Measurements from ENCODE around the gene DEPDC5.
"Not testable (repeated sequence)": the region's sequence is repeated elsewhere in the genome, so short reads cannot be mapped to it uniquely, and the experiment has no call there.

The DEPDC5 gene

DNA sequence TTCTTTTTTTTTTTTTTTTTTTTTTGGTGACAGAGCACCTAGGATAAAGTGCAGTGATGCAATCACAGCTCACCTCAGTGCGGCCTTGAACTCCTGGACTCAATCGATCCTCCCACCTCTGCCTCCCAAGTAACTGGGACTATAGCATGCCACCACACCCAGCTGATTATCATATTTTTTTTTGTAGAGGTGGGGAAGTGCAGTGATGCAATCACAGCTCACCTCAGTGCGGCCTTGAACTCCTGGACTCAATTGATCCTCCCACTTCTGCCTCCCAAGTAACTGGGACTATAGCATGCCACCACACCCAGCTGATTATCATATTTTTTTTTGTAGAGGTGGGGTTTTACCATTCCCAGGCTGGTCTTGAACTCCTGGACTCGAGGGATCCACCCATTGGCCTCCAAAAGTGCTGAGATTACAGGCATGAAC is 61.6 kb downstream of the DEPDC5 start:
- not testable (repeated sequence) for DNase-seq

DNA sequence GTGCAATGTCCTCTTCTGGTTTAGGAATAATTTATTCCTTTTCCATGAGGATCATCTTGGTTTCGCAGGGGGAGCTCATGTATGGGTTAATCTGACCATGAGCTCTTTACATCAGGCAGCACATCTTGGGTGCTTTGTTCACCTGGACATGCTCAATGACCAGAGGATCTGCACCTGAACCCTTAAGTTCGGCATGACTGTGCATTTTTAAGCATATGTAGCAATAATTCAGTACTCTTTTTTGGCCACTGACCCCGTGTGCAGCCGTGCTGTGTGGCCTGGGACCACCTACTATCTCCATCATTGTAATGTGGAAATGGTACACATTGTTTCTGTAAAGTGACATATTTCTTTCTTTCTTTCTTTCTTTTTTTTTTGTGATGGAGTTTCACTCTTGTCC is 62.9 kb downstream of the DEPDC5 start:
- no peak for DNase-seq

DNA sequence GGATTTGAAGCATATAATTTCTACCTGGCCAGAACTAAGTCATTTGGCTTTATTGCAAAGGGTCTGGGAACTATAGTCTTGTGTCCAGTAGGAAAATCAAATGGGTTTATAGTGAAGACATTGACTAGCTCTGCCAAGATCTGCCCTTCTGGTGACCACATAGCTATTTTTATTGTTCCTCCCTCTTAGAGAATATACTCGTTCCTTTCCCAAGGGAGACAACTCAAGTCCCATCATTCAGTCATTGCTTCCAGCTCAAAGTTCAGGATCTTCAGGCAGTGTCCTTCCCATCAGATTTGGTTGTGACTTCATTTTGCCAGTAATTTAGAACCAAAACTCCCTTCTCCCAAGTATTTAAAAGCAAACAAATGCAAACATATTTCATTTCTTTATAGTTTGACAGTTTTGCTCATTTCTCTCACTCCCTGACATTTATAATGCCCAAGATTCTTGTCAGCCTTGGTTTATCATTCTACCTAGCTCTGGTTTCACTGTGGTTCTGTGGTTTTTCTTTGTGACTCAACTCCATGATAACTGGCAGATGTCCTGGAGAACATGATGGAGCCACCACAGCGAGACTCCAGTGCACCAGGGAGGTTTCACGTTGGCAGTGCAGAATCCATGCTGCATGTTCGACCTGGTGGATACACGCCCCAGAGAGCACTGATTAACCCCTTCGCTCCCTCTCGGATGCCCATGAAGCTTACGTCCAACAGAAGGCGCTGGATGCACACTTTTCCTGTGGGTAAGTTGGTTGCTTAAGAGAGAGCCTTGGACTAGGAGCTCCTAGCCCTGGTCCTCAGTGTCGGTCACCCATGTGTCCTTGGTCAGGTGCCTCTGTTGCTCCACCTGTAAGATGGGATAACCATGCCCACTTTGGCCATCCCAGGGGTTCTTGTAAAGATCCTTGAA is 64.9 kb downstream of the DEPDC5 start:
- DNase-seq = no peak

DNA sequence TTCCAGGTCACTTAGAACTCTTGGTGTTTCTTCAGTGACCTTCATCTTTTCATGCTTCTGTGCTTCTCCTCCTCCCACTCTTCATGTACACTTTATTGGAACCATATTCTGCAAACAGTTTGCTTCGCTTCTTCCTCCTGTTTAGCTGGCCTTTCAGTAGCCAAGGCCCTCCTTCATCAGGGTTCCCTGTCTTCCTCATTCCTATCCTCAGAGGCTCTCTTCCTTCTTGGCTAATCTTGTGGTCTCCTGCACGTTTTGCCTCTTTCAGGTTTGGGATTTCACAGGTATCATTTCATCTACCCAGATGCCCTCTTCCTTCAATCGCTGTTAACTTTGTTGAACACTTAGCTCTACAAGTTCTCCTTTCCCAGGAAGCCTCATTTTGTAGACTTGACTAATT is 66.8 kb downstream of the DEPDC5 start:
- no peak for DNase-seq

DNA sequence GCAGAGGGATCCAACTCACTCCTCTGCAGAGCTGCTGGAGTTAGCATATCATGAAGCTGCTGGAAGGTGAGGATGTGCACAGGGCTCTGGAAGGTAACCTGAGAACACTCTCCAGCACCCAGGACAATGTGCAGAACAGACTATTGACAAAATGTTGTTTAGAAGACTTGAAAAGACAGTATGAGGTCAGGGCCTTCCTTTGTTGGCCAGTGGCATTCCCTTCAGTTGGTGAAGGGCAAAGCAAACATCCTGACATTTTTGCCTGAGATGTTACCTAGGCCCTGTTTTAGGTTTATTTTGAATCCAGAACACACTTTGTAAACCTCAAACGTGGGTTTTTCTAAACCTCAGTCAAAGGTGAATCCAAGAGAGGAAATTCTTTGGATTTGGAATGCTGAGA is 67.8 kb downstream of the DEPDC5 start:
- DNase-seq = no peak

DNA sequence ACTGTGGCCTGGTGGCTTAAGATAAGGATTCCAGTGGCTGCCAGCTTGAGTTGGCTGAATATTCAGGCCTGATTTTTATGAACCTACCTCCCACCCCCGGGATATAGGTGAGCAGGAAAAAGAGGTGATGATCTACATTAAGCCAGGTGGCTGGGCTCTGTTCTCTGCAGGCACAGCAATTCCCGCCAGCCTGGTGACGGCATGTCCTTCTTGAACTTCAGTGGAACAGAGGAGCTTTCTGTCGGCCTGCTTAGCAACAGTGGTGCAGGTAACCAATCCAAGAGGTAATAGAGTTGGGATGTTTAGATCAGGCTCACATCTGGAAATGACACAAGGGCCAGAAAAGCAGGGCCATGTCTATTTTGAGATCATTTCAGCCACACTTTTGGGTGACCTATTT is 68.7 kb downstream of the DEPDC5 start:
- no peak for DNase-seq

DNA sequence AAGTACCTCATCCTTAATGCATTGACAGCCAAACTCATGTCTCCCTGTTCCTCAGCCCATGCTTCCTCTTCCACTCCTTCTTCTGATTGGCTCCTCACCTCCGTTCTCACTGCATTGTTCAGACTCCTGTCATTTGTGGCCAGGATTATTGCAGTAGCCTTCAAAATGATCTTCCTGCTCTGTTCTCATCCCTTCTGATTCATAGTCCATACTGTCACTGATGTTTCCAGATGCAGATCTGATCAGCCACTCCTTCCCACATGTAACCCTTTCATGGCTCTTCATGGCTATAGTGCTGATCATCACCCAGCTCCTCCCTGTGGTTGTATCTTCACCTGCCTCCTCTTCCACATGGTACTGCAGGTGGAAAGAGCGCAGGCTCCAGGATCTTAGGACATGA is 71.7 kb downstream of the DEPDC5 start:
- no peak for DNase-seq

DNA sequence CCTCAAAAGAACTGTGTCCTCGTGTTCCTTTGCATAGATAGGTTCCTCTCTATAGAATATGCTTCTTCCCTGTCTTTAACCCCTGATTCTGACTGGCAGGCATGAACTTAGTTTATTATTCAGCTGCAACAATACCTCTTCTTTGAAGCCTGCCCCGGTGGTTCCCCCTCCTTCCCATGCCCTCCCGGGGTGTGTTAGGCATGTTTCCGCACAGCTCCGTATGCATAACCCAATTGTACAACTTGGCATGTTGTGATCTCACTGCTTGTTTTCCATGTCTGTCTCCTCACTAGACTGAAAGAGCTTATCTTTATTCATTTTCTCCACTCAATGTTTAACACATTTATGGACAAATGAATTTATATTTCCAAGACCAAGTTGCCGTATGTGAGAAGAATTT is 72.6 kb downstream of the DEPDC5 start:
- no peak for DNase-seq

DNA sequence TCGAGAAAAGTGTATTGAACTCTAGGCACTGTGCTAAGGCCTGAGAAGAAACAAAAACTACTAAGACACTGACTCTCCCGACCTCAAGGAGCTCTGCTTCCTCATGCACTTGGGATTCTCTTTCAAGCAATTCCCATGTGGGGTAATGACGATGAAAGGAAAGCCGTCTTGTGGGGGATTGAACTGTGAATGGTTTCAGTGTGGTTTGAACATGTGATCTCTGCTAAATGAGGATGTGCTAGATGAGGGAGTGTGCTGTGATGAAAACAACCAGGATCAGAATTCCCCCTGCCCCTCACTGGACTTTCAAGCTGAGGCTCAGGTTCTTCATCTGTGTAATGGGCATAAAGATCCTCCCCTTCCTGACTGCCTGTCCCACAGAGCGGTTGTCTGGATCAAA is 74.9 kb downstream of the DEPDC5 start:
- DNase-seq = no peak

DNA sequence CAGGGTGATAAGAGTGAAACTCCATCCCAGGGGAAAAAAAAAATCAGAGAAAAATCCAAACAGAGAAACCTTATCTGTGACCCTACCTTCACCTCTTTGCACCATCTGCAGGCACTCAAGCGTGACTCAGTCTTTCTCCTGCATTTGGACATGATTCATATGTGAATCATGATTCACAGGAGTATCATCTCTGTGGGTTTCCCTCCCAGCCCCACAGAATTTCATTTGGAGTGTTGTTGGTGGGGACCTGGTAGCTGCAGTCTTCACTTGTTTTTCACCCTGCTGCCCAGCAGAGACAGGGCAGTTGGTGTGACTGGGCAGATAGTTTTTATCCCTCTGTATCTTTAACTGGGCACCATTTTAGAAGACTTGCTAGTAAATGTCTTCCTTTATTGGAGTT is 75.7 kb downstream of the DEPDC5 start:
- DNase-seq = no peak

DNA sequence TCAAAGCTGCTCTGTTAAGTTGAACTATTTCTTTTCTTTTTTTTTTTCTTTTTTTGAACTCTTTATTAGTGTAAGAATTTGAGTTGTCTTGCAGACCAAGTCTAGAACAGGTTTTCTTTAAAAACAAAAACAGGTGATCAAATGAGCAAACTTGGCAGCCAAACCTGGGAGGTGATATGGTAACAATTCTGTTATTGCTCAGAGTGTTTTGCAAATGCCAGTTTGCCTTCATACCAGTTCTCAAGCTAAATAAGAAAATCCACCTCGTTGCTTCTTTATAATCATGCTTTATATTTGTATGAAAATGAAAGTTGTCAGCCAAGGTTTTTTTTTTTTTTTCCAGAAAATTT is 76.9 kb downstream of the DEPDC5 start:
- no peak for DNase-seq

DNA sequence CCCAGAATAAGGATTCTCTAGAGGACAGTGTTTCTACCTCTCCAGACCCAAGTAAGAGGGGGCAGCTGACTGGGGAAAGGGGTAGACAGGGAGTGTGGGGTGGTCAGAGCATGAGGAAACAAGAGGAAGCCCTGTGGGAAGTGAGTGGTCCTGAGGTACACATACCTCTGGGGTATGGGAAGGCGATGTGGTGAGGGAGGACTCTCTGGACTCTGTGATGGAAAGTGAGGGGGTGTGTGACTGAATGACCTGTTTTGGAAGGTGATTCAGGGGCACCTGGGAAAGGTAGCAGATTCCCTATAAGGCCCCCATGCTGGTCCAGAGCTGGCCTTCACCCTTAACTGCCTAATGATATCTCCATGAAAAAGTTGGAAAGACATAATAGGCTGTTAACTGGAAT is 80.1 kb downstream of the DEPDC5 start:
- no peak for DNase-seq

DNA sequence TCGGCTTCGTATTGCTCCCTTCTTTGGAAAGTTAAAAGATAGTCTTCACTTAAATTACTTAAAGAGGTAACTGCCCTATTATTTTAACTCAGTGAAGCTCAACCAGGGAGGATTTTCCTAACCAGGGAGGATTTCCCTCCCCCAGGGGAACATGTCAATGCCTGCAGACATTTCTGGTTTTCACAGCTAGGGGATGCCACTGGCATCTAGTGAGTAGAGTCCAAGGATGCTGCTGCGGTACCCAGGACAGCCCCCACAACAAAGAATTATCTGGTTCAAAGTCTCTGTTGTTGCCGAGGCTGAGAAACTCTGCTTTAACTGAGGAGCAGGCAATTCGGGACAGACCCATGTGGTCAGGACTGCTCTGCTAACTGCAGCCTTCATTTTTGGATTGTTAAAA is 82.2 kb downstream of the DEPDC5 start:
- no peak for DNase-seq

DNA sequence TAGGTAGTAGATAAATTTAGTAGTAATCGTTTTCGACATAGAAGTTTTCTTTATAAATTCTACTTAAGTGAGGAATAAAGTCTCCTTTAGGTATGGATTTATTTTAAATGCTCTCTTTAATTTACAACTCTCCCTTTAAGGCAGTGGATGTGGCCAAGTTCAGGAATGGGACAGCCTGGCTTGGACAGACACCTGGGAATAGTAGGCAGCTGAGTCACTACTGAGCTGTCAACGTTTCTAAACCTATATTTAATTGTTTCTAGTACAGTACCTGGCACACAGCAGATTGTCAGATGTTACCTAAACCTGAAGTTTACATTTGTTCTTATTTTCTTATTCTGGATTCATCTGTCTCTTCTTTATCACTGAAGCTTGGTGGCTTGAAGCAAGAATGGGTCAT is 85.1 kb downstream of the DEPDC5 start:
- DNase-seq = no peak

DNA sequence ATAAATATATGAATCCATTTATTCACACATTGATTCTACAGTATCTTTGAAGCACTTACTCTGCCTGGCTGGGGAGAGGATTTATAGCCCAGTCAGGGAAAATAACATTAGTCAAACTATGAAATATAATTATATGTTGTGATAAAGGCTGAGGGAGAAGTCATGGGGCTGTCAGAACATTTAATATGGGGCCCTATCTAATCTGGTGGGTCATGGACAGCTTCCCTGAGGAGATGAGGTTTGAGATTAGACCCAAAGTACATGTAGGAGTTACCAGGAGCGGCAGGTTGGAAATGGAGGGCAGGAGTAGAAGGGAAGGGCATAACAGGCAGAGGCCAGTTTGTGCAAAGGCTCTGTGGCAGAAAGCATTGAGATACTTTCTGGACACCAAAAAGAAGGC is 86.2 kb downstream of the DEPDC5 start:
- DNase-seq = no peak

DNA sequence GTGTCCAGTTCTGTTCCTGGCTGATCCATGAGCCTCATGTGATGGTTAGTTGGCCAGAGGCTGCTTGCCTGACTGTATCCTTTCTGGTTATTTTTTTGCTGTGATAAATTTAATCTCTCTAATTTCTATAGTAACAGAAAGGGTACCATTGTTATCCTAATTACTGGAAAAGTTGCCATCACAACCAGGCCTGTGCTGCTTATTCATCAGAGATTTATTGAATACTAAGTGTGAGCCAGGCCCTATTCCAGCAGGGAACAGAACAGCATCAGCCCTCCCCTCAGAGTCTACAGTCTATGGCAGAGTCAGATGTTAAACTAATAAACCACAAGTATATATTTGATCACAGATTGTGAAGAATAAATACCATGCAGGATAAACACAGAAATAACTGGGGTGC is 86.8 kb downstream of the DEPDC5 start:
- DNase-seq = no peak

DNA sequence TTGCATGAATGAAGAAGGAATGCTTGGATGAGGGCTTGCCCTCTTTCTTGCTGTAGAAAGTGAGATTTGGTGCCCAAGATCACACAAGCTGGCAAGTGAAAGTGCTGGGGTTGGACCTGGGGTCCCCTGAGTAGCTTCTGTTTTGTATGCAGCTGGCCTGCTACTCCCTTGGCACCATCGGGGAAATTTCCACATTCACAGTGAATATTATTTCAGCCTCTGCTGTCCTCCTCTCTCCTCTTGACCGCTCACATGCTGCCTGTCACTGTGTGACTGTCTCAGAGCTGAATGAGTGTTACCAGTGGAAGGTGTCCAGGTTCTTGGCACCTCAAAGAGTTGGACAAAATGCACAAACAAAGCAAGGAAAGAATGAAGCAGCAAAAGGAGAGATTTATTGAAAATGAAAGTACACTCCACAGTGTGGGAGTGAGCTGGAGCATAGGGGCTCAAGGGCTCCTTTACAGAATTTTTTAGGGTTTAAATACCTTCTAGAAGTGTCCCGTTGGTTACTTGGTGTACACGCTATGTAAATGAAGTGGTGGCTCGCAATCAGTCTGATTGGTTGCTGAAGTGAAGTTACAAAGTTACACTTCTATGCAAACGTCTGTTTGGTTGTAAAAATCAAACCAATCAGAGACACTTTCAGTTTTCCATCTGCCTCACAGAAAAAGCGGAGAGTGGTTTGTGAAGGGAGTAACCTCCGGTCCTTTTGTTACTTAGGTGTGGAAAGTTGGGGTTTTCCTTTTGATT is 87.4 kb downstream of the DEPDC5 start:
- no peak for DNase-seq

DNA sequence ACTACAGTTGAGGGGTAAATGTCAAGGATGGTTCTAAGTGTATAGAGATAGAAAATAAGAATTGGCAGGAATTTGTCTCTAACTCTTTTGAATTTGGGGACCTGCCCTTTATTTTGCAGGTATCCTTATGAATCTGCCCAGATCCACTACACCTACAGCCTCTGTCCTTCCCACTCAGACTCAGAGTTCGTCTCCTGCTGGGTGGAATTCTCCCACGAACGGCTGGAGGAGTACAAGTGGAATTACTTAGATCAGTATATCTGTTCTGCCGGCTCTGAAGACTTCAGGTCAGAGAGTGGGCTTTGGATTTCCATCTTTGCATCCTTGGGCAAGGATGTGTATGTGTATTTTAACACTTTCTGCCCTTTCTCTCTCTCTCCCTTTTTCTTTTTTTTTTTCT is 89.7 kb downstream of the DEPDC5 start:
- no peak for DNase-seq

DNA sequence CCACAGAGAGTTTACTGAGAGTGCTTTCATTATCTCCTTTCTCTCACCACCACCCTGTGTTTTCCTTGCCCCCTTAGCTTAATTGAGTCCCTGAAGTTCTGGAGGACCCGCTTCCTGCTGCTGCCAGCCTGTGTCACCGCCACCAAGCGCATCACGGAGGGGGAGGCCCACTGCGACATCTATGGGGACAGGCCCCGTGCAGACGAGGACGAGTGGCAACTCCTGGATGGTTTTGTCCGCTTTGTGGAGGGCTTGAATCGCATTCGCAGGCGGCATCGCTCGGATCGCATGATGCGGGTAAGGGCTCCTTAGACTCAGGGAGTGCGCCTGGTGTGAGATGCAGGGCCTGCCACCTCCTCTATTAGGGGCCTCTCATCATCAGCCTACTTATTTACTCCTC is 91.1 kb downstream of the DEPDC5 start:
- no peak for DNase-seq

DNA sequence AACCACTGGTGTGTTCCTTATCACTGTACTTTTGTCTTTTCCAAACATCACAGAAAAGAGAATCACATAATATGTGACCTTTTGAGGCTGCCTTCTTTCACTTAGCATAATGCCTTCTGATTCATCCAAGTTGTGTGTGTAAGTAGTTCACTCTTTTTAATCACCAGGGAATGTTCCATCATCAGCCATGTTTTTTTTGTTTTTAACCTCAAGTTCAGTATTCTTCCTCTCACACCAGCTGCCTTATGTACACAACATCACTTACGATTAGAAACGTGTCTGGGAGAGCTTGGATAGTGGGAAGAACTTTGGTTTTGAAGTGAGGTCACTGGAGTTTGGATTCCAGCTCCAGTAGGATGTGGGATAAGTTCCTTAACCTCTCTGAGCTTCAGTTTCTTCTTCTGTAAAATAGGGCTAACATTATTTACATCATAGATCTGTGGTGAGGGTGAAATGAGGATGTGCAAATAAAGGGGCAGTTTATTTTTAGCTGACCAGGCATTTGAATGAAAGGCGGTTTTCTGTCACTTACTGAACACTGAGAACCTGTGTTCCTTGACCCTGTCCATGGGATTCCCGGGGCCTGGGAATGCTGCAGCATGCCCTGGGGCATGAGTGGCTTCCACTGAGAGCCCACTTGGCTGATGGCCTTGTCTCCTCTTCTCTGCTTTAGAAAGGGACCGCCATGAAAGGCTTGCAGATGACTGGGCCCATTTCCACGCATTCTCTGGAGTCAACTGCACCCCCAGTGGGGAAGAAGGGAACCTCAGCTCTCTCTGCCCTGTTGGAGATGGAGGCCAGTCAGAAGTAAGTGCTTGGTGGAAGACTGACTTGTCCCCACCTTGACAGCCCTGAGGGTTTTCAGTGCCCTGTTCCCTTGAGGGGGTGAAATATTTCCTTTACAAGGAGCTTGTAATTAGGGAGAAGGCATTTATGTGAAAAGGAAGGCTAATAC is 92.6 kb downstream of the DEPDC5 start:
- DNase-seq = no peak

DNA sequence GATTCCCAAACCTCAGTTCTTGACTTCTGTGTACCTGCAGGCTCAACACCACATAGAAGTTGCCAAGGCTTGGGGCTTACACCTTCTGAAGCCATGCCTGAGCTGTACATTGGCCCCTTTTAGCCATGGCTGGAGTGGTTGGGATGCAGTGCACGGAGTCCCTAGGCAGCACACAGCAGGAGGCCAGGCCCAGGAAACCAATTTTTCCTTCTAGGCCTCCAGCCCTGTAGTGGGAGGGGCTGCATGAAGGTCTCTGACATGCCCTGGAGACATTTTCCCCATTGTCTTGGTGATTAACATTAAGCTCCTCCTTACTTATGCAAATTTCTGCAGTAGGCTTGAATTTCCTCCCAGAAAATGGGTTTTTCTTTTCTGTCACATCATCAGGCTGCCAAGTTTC is 94.6 kb downstream of the DEPDC5 start:
- DNase-seq = no peak

DNA sequence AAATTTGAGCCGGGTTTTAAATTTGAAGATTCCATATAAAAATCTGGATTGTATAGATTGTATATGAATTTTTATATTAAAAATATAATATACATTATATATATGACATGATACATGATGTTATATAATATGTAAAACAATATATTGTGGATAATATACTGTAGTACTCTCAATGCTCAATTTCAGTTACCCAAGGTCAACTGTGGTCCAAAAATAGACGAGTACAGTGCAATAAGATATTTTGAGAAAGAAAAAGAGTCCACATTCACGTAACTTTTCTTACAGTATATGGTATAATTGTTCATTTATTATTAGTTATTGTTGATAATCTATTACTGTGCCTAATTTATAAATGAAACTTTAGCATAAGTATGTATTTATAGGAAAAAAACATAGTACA is 96.3 kb downstream of the DEPDC5 start:
- no peak for DNase-seq

DNA sequence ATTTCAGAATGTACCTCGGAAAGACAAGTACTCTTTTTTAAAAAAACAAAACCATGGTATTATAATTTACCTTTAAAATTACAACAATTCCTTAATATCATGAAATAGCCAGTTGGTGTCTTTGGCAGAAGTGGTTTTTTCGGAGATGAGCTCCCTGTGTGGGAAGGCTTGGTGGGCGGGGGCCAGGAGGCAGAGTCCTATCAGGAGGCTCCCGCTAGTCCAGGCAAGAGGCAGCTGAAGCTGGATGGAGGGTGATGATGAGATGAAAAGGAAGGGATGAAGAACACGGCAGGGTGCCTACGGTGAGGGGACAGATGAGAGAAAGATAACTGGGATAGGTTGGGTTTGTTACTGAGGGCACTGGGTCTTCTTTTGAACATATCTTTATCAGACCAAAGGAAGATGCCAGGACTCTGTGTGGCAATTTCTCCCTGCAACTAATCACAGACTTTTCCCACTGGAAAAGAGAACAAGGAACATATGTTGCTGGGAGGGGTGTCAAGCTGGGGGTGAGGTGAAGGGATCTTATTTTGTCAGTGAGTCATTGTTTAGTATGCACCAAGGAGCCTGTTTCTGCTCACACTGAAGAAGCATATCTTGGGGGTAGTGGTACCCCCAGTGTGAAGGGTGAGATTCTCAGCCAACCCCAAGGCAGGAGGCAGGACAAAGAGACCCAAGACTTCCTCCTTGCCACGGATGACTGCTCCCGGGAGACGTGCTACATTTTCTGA is 99.0 kb downstream of the DEPDC5 start:
- no peak for DNase-seq

Measured in NCI-H1930 (cell line).